Astrocyte of the cerebellum (primary cell): ENCODE data around the gene RBSN.

Source experiments
- DNase-seq: peaks from one replicate; pipeline ENCODE4 v3.0.0-alpha.2; 2011; ENCODE audit warnings: low read depth
- H3K4me3 ChIP-seq: 2 replicates; pipeline ENCODE4 v1.5.1; 2011; ENCODE audit warnings: mild to moderate bottlenecking, low read depth, low read length, moderate library complexity
- in situ Hi-C: cut with HindIII; loops from 2 replicates; pipeline ENCODE4 v1.10.0; 2017; ENCODE audit warnings: low sequenced_read_pairs
- TF ChIP-seq, protein P1 (sequence below): IDR thresholded peaks from 2 replicates; pipeline ENCODE4 v1.5.1; 2012; ENCODE audit warnings: low read length, low read depth, moderate library complexity, mild to moderate bottlenecking; ENCODE audit errors: missing control alignments

The RBSN gene

DNA sequence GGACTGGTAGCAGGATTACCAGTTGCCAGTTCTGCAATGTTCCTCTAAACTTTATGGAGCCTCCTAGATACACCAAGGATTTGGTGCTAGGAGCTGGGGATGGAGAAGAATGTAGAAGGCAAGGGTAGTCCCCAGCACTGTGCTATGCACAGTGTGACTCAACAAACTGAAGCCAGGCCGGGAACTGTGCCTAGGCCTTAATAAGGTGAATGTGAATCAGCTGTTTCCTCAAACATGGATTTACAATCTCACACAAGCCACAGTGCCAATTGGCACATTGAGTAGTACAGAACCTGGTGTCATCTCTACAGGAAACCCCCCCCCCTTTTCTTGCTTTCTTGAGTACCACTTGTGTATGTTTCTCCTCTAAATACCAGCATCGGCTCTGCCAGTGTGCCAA lies 66.3 kb downstream of the RBSN start:
- in situ Hi-C loops: no loop called here
- no peak for DNase-seq
- TF ChIP-seq, protein P1, sequence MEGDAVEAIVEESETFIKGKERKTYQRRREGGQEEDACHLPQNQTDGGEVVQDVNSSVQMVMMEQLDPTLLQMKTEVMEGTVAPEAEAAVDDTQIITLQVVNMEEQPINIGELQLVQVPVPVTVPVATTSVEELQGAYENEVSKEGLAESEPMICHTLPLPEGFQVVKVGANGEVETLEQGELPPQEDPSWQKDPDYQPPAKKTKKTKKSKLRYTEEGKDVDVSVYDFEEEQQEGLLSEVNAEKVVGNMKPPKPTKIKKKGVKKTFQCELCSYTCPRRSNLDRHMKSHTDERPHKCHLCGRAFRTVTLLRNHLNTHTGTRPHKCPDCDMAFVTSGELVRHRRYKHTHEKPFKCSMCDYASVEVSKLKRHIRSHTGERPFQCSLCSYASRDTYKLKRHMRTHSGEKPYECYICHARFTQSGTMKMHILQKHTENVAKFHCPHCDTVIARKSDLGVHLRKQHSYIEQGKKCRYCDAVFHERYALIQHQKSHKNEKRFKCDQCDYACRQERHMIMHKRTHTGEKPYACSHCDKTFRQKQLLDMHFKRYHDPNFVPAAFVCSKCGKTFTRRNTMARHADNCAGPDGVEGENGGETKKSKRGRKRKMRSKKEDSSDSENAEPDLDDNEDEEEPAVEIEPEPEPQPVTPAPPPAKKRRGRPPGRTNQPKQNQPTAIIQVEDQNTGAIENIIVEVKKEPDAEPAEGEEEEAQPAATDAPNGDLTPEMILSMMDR: no peak
- no peak overlapping the region for H3K4me3 ChIP-seq

- TF ChIP-seq, protein P1: no peak
- in situ Hi-C loops: no loop called here
- H3K4me3 ChIP-seq: no peak overlapping the region
- no peak for DNase-seq
Measured at GRCh38 chr3:15029625-15030024, 69.3 kb downstream of the RBSN start.

GRCh38 chr3:15023719-15024118 lies 75.2 kb downstream of the RBSN start:
- in situ Hi-C loops: no loop called here
- DNase-seq: no peak
- TF ChIP-seq, protein P1: no peak
- no peak overlapping the region for H3K4me3 ChIP-seq

- DNase-seq: no peak
- H3K4me3 ChIP-seq: no peak overlapping the region
- TF ChIP-seq, protein P1: no peak
- in situ Hi-C loops: no loop called here
Measured at GRCh38 chr3:15023249-15023648, 75.7 kb downstream of the RBSN start.
